Fibroblast of the aortic adventitia (primary cell): ENCODE data around the gene MOV10L1. TPM values are rescaled to one million over a fixed set of nuclear protein-coding genes. Genes with fewer than 3 reads are reported as not detected.
A peak's percentile ranks its signal among the peaks of the same experiment; 100 is the strongest.

Source experiments
- DNase-seq: peaks from one replicate; pipeline ENCODE4 v3.0.0-alpha.2; 2010; ENCODE audit warnings: low read depth
- H3K4me3 ChIP-seq: 2 replicates; pipeline ENCODE4 v1.5.1; 2011; ENCODE audit warnings: low read depth, mild to moderate bottlenecking, control low read depth, low read length, moderate library complexity
- CTCF ChIP-seq: IDR thresholded peaks from 2 replicates; pipeline ENCODE4 v1.5.1; 2011; ENCODE audit warnings: mild to moderate bottlenecking, low read length, control low read depth, inconsistent platforms; ENCODE audit not compliant: insufficient read depth
- total RNA-seq: library from RNA; depleted of rRNA; stranded (reverse); fragments of >200 nt; gene quantifications from 2 replicates; pipeline ENCODE4 v1.2.3, GENCODE V29; 2012; ENCODE audit warnings: low replicate concordance

The MOV10L1 gene
- total RNA-seq, 1 donor = 5.1 TPM

GRCh38 chr22:50117168-50117762 is 27.5 kb downstream of the MOV10L1 start:
- H3K4me3 ChIP-seq = no peak overlapping the region
- TF ChIP-seq CTCF = no peak
- DNase-seq = no peak

- DNase-seq = no peak
- no peak for TF ChIP-seq CTCF
- H3K4me3 ChIP-seq = no peak overlapping the region
Observed at GRCh38 chr22:50118129-50118528, 28.3 kb downstream of the MOV10L1 start.

- H3K4me3 ChIP-seq = no peak overlapping the region
- no peak for TF ChIP-seq CTCF
- DNase-seq = peak; percentile 100
Observed at GRCh38 chr22:50118557-50119168, 28.9 kb downstream of the MOV10L1 start.

GRCh38 chr22:50119169-50119767 is 29.5 kb downstream of the MOV10L1 start:
- no peak for TF ChIP-seq CTCF
- DNase-seq = no peak
- no peak overlapping the region for H3K4me3 ChIP-seq

- no peak for TF ChIP-seq CTCF
- peak; percentile 82 for DNase-seq
Observed at GRCh38 chr22:50119768-50120251, 30.0 kb downstream of the MOV10L1 start.

GRCh38 chr22:50121202-50121740 is 31.5 kb downstream of the MOV10L1 start:
- no peak for TF ChIP-seq CTCF
- DNase-seq = no peak
- no peak overlapping the region for H3K4me3 ChIP-seq

More at GRCh38 chr22:50119768-50120251, 30.0 kb downstream of the MOV10L1 start:
- H3K4me3 ChIP-seq = no peak overlapping the region
